Stimulated activated CD4-positive, alpha-beta T cell treated with anti-CD3 and anti-CD28 coated beads, TNF-alpha, amount 100 ng/mL, for 1 hour (primary cell): ENCODE data around the gene CRYGN.

Experiments
- DNase-seq, 3 donors: peaks; one replicate each; pipeline ENCODE4 v3.0.0-alpha.2; 2020; ENCODE audit warnings: low read depth in 3 of 3, low spot score in 1 of 3

The CRYGN gene

DNA sequence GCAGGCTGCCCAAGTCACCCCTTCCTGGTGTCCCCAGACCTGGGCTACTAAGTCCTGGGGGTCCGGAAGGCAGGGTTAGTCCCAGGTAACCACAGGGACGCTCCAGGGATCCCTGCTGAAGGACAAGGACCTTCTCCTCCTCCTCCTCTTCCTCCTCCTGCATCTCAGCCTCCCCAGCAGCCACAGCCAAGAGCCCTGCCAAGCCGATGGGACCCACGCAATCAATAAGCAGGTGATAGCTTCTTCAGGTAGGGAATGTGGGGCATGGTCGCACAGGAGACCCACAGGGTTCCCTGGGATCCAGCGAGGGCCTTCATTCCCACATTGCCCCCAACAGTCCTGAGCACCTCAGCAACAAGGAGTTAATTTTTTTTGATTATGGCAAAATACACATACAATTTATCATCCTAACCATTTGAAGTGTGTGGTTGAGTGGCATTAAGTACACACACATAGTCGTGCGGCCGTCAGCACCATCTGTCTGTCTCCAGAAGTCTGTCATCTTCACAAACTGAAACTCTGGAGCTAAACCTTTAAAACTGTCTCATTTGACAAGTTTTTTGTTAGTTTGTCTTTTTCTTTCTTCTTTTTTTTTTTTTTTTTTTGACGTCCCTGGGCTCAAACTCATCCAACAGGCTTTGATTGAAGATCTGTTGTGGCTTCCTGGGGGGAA lies 12.1 kb downstream of the CRYGN start:
- no peak for DNase-seq

DNA sequence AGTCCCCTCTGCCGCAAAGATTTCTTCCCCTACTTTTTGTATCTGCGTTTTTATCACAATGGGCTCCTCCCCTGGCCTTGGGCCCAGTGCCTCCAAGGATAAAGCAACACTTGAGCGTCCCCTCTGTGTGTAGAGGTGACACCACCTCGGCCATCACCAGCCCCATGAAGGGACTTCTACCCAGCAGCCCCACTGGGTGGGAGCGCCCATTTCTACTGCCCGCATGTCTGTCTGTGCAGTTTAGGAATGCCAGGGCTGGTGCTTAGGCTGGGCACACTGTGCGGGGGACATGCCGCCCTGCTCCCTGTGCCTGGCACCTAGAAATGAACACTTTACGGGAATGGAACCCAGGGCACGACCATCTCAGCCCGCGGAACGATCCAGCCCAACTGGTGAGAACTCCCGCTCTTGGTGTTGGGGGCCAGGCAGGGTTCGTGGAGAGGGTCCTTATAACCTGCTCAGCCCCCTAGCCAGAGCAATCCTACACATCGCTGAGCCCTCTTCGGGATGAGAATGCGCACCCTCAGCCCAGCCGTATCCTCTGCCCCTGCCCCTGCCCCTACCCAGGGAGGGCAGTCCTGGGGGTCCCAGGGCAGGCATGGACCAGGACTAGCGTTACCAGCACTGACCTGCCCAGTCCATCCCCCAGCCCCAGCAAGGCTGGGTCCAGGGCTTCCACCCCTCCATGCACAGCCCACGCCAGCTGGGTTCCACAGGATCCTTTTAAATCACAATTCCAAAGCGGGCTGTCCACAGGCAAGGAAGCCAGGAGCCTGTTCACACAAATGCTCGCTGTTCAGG lies 12.8 kb downstream of the CRYGN start:
- no peak for DNase-seq

DNA sequence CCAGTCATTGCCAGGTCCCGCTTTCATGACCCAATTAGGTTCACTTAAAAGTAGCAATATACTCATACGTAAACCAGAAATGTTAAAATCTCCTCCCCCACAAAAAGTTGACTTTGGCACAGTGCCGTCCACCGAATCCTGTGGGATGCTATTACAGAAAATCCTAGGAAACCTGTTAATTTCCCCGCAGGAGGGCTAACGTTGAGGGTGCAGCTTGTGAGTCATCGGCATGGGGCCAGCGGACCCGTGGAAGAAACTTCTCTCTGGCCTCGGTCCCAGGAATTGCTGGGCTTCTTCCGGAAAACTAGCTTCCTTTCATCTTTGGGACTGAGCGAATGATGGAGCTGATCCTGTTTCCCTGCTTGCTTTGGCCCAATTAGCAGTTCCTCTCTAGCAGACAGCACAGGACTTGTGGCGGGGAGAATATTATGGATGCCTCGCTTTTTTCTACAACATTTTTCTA lies 13.5 kb downstream of the CRYGN start:
- DNase-seq = no peak

DNA sequence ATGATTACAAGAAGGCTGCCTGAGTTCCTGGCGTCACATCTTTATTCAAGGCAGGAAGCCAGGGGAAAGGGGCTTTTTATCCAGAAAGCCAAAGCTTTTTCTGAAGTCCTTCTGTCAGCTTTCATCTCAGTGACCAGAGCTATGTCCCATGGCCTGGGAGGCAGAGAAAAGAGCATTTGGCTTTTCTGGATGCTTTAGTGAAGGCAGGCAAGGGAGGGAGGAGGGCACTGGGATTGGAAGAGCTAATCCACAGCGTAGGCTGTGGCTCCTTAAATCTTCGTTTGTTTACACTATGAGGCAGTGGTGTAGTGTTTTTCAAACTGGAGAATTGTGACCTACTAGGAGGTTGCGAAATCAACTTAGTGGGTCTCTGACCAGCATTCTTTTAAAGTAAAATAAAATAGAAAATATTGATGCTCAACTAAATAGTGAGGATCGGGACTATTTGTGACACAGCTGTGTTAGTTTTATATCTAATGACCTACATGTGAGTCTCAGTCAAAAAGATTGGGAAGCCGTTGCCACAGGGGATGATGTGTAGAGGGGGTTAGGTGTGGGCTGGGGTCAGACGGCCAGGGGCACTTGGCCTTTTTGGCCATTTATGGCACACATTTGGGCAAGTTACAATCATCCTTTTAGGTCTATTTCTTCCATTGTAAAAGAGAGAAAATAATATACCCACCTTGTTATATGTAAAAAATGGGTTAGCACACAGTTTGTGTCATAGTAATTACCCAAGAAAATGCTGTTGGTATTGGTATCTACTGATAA lies 14.1 kb downstream of the CRYGN start:
- DNase-seq = no peak

DNA sequence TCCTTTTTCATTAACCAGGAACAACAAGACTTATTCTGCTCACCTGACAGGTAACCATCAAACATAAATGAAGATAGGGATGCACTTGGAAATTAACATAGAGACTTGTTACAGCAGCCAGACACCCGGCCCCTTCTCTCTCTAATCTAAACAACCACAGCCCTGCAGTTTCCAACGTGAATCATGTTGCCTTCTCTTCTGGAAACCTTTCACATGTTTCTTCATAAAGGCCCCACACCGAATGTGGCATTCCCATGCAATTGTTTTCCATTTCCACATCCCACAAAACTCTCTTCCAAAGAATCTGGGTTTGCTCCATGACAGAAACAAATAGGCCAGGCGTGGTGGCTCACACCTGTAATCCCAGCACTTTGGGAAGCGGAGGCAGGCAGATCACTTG lies 15.1 kb downstream of the CRYGN start:
- no peak for DNase-seq

DNA sequence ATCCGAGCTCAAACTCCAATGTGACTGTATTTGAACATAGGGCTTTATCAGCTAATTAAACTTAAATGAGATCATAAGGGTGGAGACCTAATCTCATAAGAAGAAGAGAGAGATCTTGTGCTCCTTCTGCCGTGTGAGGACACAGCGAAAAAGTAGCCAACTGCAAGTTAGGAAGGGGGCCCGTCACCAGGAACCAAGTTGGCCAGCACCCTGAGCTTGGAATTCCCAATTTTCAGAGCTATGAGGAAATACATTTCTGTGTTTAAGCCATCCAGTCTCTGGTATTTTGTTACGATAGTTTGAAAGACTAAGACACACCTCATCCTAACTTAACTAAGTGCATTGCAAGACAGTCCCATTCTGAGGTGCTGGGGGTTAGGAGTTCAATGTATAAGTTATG lies 16.0 kb downstream of the CRYGN start:
- DNase-seq = no peak

DNA sequence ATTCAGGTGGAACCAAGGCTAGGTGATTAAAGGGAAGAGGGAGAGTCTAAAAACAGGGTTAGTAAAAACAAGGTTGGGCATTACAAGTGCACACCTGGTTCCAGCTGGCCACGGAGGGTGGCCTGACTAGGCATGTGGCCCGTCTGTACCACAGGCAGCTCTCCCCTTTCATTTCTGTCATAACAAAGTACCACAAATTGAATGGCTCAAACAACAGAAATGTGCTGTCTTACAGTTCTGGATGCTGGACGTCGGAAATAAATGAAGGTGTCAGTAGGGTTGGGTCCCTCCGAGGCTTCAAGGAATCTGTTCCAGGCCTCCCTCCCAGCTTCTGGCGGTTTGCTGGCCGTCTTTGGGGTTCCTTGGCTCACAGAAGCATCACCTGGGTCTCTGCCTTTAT lies 16.7 kb downstream of the CRYGN start:
- DNase-seq = no peak

DNA sequence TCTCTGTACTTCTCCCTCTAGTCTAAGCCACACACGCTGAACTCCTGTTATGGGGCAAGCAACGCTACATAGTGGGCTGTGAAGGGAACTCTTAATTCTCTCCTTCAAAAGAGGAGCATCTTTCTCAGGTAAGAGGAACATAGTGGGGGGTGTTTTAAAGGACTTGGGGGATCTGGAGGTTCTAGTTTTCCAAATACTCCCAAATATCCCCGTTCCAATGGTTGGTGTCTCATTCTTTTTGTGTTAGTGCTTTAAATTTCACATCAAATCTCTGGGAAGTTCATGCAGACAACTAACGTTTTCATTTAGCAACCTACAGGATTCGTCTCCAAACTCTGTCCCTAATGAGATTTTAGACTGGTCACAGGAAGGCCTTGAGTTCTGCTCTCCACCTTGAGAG lies 17.7 kb downstream of the CRYGN start:
- DNase-seq = no peak

DNA sequence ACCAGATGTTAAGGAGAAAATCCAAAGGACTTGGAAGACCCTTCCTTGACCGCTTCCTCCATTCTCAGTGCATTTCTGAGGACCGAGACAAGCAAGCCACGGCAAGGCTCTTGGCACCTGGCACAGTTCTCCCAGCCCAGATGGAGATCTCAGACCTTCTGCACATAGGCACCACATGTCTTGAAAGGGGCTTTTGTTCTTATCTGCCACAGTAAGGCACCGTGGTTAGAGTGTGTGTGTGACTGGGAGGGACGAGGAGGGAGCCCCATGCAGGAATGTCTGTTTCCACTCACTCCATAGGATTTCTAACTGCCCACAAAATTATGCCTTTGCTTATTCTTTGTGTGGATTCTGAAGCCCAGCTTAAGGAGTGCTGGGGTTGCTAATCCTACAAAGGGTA lies 19.8 kb downstream of the CRYGN start:
- no peak for DNase-seq

DNA sequence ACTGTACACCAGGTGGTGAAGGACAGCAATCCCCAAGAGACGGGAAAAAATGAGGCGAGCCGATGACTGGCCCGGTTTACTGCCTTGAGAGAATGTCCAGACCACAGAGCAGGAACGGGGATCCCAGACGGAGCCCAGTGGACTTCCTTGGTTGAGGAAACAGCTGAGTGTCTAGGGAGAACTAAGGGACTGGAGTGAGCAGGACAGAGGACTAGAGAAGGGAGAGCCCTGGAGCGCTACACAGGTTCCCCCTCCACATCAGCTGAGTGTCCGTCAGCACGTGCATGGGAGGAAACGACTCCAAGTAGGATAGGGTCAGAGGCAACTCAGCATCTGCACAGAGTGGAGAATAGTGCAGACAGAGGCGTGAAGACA lies 23.0 kb downstream of the CRYGN start:
- no peak for DNase-seq

DNA sequence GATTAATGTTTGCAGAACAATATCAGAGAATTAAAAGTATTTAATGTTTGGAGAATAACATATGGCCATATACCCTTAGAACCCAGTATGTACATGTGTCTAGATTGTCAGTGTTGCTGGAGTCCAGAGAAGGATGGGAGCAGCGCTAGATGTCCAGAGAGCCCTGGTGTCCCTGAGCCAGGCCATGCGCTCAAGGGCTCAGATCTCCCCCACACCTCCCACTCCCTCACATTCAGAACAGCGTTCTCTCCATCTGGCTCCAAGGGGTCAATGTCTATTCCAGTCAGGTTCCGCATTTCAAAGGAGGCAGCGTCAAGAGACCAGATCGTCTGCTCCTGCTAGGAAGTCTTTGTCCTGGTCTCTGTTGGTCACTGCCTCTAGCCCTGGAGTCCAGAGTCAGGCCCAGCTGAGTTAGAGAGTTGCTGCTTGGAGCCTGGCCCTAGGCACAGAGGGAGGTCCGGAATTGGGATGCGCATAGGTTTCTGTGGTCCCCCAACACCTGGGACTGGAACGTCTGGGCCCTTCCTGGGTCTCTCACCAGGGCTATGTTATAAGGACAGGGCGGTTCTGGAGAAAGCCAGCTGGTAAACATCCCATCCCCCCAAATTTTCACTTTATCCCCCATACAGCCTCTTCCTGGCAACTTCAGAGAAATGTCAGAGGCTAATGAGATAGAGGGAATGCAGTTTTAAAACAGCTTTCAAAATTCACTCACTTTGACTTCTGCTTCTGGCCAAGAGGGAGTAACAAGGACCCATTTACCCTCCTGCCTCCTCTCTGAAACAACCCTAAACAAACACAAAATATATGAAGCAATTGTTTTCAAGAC lies 23.6 kb downstream of the CRYGN start:
- DNase-seq = no peak

DNA sequence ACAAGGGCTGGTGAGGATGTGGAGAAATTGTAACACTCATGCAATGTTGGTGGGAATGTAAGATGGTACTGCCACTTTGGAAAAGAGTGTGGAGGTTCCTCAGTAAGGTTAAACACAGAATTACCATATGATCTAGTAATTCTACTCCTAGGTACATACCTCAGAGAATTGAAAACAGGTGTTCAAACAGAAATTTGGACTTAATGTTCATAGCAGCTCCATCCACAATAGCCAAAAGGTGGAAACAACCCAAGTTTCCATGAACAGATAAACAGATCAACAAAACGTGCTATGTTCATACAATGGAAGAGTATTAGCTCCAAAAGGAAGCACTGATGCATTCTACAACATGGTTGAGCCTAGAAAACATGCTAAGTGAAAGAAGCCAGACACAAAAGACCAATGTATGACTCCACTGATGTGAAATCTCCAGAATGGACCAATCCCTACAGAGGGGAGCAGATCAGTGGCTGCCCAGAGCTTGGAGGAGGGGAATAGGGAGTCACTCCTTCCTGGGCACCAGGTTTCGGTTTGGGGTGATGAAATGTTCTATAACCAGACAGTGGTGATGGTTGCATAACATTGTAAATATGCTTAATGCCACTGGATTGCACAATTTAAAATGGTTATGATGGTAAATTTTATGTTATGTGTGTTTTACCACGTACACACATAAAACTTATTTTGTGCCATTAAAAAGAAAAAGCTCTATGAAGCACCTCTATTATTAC lies 24.4 kb downstream of the CRYGN start:
- no peak for DNase-seq

DNA sequence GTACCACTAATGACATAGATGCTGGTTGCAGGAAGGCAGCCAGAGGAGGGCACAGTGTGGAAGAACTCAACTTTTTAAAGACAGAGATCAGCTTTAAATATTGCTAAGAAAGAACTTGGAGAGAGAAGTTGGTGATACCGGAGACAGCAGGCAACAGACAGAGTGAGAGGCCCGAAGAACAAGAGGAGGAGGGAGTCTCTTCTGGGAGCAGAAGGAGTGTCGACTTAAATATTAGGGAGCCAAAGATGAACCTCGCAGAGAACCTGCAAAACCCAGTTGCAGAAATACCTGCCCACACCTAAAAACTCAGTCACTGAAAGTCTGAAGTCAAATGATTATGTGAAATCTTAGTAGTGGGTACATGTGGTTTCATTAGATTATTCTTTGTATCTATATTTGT lies 26.7 kb downstream of the CRYGN start:
- no peak for DNase-seq

DNA sequence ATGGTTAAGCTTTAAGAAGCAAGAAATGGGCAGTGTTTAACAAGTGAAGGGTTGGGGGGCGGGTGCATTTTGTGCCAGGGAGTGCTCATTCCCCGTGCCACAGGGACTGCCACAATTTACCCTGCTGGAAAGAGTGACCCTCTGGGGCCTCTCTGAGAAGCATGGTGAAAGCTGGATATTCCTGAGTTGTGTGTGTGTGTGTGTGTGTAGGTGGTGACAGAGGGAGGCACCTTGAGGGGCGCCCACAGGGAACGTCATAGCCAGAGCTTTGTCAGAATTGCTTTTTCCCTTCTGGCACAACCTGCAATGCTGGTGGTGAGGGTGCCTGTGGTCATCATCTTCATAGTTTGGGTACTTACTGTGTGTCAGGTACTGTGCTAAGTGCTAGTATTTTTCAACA lies 27.6 kb downstream of the CRYGN start:
- DNase-seq = no peak

DNA sequence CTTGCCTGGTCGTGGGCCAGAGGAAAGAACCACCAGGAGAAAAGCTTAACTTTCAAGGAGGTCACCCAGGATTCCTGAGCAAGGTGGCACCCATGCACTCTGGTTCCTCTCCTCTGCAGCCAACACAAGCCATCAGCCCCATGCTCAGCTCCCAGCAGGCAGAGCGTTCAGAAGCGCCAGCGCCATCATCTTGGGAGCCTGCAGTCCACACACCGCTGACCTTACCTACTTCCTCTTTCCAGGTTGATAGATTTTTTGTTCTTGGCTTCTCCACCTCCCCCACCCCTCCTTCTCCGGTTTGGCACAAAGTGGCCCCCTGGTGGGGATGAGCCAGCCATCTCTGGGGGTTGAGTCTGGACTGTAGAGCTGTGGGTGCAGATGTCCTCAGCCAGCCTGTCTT lies 28.4 kb downstream of the CRYGN start:
- DNase-seq = no peak

DNA sequence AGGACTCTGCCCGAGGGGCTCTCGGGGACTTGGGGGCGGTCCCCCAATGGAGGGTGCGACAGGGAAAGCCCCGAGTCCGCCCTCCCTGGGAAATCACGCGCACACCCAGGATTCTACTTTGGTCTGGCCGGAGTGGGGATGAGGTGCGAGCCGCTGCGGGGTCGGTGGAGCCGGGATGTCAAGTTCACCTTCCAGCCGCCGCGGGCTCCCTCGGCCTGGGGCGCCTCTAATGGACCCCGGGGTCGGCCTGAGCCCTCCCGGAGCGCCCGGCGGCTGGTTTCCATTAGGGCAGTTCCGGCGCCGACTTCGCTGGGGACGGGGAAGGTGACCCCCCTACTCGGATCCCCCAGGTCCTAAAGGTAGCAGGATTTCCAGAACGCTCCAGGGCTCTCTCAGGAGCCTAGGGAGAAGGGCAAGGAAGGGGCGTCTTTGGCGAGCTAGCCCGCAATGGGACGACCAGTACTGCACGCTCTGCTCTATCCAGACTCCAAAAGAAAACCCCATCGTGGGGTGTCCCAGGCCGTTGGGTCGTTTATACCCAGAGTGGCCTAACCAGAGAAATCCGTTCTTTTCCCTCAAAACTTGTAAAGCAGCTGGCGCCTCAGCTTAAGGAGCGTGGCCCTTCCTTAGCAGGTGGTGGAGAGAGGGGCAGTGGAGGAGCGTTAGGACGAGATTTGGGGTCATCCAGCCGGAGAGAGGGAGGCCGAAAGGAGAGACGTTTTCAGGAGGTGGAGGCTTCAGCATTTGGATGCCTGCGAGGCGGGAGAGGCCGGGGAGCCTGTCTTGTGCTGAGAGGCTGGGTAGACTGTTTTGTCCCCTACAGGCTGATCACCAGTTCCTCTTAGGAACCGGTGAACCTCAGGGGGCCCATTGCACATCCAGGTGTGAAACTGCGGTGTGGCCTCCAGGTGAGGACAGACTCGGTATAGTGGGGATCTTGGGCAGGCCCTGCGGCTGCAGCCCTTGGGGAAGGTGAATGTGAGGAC lies 29.2 kb downstream of the CRYGN start:
- no peak for DNase-seq

DNA sequence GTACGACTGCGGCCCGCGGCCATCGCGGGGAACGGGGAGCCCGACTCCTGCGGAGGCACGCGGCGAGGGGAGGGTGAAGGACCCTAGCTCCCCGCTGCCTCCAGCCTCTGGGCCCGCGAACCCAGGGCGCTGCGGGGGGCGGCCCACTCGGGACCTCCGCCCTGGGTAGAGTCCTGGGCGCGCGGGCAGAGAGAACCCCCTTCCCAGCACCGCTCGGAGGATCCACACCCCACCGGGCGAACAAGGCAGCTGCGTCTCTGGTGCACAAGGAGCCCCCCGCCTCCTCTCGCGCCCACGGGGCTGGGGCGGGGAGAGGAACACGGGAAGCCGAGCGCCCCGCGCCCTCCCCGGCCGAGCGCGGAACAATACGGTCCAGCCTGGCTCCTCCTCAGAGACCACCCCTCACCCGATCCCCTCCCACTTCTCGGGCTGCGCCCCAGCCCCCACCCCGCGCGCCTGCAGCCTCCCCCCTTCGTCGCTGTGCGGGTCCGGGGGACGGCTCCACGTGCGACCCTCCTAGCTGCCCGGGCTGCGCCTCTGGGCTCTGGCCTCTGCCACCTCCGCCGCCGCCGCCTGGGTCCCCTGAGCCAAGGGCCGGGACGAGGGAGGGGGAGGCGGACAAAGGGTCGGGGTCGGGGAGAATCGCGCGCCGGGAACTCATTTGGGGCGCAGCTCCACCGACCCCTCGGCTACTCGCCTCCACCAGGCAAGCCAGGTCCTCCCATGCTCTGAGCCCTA lies 30.1 kb downstream of the CRYGN start, which contains the start of gene WDR86:
TSS of gene WDR86 (minus strand) at position 372 of the 738 bp plus-strand sequence. CDS start 449 bp downstream, outside the sequence.
- DNase-seq = no peak

DNA sequence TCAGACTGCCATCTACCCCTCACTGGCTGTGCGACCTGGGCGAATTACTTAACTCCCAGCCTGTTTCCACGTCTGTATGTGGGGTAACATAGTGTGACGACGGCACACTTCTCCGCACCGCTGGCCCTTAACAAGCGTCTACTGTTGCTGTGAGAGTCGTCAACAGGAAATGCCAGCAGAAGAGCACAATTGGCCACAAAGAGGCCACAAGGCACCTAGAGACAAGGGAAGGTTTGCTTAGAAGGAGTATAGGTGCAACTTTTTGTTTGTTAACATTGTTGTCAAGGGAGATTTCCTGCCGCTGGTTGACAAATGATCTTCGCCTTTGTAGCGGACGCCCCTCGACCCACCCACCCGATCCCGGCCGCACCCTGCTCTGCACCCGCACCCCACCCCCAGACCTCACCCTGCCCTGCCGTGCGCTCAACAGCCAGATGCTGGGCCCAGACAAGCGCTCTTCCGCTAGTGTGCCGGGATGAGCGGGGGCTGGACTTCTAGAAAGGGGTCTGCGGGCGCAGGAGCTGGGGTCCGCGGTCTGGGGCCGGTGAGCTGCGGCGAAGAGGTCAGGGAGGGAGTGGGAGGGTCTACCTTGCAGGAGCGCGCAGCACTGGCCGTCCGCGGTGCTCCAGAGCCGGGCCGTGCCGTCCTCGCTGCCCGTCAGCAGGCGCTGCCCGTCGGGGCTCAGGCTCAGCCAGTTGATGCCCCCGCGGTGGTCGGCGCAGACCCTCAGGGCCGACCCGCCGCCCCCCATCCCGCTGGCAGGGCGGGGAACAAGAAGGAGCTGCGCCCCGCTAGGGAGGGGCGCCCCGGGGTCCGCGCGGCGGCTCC lies 30.9 kb downstream of the CRYGN start:
- peak in 2 of 3 donors; percentile 13 to 50 for DNase-seq
